HG02759 (cell line): ENCODE results near the gene GPRIN3.
A peak's percentile ranks its signal among the peaks of the same experiment; 100 is the strongest.

Source experiments
- ATAC-seq: cut with Tn5 transposase; IDR thresholded peaks from one replicate; pipeline ENCODE4 v1.9.1; 2021; ENCODE audit warnings: mild to moderate bottlenecking, moderate library complexity; ENCODE audit not compliant: unreplicated experiment

The GPRIN3 gene

GRCh38 chr4:89293299-89293698 lies 14.3 kb downstream of the GPRIN3 start:
- ATAC-seq, result no peak

- peak; percentile 58 for ATAC-seq
Observed at GRCh38 chr4:89290727-89291516, 16.7 kb downstream of the GPRIN3 start.

- ATAC-seq, result no peak
Observed at GRCh38 chr4:89289312-89289711, 18.3 kb downstream of the GPRIN3 start.

GRCh38 chr4:89288430-89288829 lies 19.2 kb downstream of the GPRIN3 start:
- ATAC-seq, result no peak

GRCh38 chr4:89287945-89288344 lies 19.7 kb downstream of the GPRIN3 start:
- ATAC-seq, result no peak

GRCh38 chr4:89285745-89286144 lies 21.9 kb downstream of the GPRIN3 start:
- ATAC-seq, result no peak

- ATAC-seq, result no peak
Observed at GRCh38 chr4:89284828-89285227, 22.8 kb downstream of the GPRIN3 start.

GRCh38 chr4:89284020-89284424 lies 23.6 kb downstream of the GPRIN3 start:
- ATAC-seq, result no peak

GRCh38 chr4:89283226-89284009 lies 24.2 kb downstream of the GPRIN3 start:
- no peak for ATAC-seq

GRCh38 chr4:89279385-89279784 lies 28.2 kb downstream of the GPRIN3 start:
- no peak for ATAC-seq

GRCh38 chr4:89277412-89277811 lies 30.2 kb downstream of the GPRIN3 start:
- no peak for ATAC-seq

- ATAC-seq, result no peak
Observed at GRCh38 chr4:89276296-89276695, 31.3 kb downstream of the GPRIN3 start.

- no peak for ATAC-seq
Observed at GRCh38 chr4:89275587-89275986, 32.0 kb downstream of the GPRIN3 start.

- no peak for ATAC-seq
Observed at GRCh38 chr4:89273741-89274141, 33.9 kb downstream of the GPRIN3 start.

GRCh38 chr4:89270792-89271191 lies 36.8 kb downstream of the GPRIN3 start:
- no peak for ATAC-seq

- no peak for ATAC-seq
Observed at GRCh38 chr4:89269121-89269666, 38.4 kb downstream of the GPRIN3 start.

- no peak for ATAC-seq
Observed at GRCh38 chr4:89268679-89269078, 38.9 kb downstream of the GPRIN3 start.

- no peak for ATAC-seq
Observed at GRCh38 chr4:89267846-89268245, 39.8 kb downstream of the GPRIN3 start.

GRCh38 chr4:89267392-89267791 lies 40.2 kb downstream of the GPRIN3 start:
- no peak for ATAC-seq

- ATAC-seq, result no peak
Observed at GRCh38 chr4:89266128-89266527, 41.5 kb downstream of the GPRIN3 start.

GRCh38 chr4:89263265-89263664 lies 44.3 kb downstream of the GPRIN3 start:
- ATAC-seq, result no peak
